Liver (tissue), 3 donors: ENCODE measurements around the gene TXNDC16.

Source experiments
- TF ChIP-seq, protein P1 (sequence below): fragments of 150-350 bp; IDR thresholded peaks from 2 replicates; pipeline ENCODE4 v1.5.1; 2017; ENCODE audit warnings: improper control_type of control experiment, low read depth, low read length; ENCODE audit not compliant: missing input control
- TF ChIP-seq, protein P2 (sequence below): IDR thresholded peaks from 2 replicates; pipeline ENCODE4 v1.6.1; 2016; ENCODE audit warnings: antibody characterized with exemption
- donor health status: healthy.
- donor health status: healthy.

DNA sequence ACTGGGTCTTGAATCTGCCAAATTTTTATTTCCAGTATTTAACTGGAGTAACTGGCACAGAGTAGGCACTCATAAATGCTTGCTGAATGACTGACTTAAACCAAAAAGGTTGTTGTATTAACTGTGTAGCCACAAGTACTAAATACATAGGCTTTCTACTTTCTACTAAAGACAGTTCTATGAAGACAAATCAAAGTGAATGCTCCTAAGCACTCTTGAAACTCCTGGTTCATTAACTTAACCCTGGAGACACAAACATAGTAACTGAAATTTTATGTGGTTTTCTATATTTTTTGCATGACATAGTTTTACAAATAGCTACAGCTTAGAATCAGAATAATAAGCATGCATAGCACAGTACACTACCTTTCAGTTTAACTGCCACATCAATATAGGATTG lies 70.4 kb downstream of the TXNDC16 start:
- TF ChIP-seq, protein P1, sequence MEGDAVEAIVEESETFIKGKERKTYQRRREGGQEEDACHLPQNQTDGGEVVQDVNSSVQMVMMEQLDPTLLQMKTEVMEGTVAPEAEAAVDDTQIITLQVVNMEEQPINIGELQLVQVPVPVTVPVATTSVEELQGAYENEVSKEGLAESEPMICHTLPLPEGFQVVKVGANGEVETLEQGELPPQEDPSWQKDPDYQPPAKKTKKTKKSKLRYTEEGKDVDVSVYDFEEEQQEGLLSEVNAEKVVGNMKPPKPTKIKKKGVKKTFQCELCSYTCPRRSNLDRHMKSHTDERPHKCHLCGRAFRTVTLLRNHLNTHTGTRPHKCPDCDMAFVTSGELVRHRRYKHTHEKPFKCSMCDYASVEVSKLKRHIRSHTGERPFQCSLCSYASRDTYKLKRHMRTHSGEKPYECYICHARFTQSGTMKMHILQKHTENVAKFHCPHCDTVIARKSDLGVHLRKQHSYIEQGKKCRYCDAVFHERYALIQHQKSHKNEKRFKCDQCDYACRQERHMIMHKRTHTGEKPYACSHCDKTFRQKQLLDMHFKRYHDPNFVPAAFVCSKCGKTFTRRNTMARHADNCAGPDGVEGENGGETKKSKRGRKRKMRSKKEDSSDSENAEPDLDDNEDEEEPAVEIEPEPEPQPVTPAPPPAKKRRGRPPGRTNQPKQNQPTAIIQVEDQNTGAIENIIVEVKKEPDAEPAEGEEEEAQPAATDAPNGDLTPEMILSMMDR: no peak
- TF ChIP-seq, protein P2, sequence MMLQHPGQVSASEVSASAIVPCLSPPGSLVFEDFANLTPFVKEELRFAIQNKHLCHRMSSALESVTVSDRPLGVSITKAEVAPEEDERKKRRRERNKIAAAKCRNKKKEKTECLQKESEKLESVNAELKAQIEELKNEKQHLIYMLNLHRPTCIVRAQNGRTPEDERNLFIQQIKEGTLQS: no peak
